SK-N-SH (cell line): ENCODE results near the gene SDCCAG8.

Experiments used
- CHD2 ChIP-seq: fragments of 150-350 bp; IDR thresholded peaks from 2 replicates; pipeline ENCODE4 v1.6.1; 2018; ENCODE audit warnings: low read length; ENCODE audit not compliant: partially characterized antibody
- EZH2phosphoT487 ChIP-seq: fragments of 200-600 bp; sonication (generic); IDR thresholded peaks from 2 replicates; pipeline ENCODE4 v1.6.1; 2017; ENCODE audit warnings: low read depth, mixed run types, mild to moderate bottlenecking, antibody characterized with exemption, moderate library complexity, borderline replicate concordance
- NFIC ChIP-seq: IDR thresholded peaks from 2 replicates; pipeline ENCODE4 v1.4.0; 2012; ENCODE audit warnings: borderline replicate concordance
- POLR2AphosphoS5 ChIP-seq: IDR thresholded peaks from 2 replicates; pipeline ENCODE4 v1.6.1; 2012; ENCODE audit warnings: low read depth, low read length
- RXRA ChIP-seq: IDR thresholded peaks from 2 replicates; pipeline ENCODE4 v1.4.0; 2012; ENCODE audit warnings: low read depth, mild to moderate bottlenecking, borderline replicate concordance
- TF ChIP-seq, protein P1 (sequence below): fragments of 200-600 bp; sonication (generic); IDR thresholded peaks from 2 replicates; pipeline ENCODE4 v1.6.1; 2017; ENCODE audit warnings: antibody characterized with exemption, mild to moderate bottlenecking, moderate library complexity
- TF ChIP-seq, protein P2 (sequence below): IDR thresholded peaks from 2 replicates; pipeline ENCODE4 v1.4.0; 2012; ENCODE audit warnings: low read depth
- TF ChIP-seq, protein P3 (sequence below): IDR thresholded peaks from 2 replicates; pipeline ENCODE4 v1.4.0; 2012; ENCODE audit warnings: low read depth, borderline replicate concordance
- TF ChIP-seq, protein P4 (sequence below): IDR thresholded peaks from 2 replicates; pipeline ENCODE4; 2012

DNA sequence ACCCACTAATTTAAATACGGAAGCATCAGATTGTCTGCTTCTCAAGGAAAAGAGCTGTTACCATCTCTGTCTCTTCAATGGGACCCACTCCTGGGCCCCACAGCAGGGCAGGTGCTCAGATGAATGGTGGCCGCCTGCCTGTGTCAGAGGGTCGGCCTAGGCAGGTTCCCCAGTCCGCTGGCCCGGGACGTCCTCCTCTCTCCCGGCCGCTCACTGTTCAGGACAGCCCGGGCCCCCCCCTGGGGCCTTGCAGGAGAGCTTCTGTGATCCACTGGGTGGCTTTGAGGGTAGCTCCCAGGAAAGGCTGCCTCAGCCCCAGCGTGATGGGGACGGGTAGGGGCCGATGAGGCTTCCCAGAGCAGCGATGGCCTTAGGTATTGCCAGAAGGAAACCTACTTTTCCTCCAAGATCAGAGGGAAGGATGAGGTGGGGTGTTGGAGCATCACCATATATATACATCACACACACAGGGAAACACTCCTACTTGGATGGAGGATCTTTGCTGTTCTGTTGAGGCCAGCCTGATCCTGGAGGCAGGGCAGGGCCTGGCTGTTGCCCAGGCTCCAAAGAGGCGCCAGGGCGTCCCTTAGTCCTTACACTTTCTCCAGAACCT is 231.3 kb downstream of the SDCCAG8 start:
- TF ChIP-seq CHD2 (no peak), RXRA (no peak), POLR2AphosphoS5 (no peak), EZH2phosphoT487 (no peak), NFIC (no peak)
- TF ChIP-seq, protein P1, sequence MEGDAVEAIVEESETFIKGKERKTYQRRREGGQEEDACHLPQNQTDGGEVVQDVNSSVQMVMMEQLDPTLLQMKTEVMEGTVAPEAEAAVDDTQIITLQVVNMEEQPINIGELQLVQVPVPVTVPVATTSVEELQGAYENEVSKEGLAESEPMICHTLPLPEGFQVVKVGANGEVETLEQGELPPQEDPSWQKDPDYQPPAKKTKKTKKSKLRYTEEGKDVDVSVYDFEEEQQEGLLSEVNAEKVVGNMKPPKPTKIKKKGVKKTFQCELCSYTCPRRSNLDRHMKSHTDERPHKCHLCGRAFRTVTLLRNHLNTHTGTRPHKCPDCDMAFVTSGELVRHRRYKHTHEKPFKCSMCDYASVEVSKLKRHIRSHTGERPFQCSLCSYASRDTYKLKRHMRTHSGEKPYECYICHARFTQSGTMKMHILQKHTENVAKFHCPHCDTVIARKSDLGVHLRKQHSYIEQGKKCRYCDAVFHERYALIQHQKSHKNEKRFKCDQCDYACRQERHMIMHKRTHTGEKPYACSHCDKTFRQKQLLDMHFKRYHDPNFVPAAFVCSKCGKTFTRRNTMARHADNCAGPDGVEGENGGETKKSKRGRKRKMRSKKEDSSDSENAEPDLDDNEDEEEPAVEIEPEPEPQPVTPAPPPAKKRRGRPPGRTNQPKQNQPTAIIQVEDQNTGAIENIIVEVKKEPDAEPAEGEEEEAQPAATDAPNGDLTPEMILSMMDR = no peak
- TF ChIP-seq, protein P2, sequence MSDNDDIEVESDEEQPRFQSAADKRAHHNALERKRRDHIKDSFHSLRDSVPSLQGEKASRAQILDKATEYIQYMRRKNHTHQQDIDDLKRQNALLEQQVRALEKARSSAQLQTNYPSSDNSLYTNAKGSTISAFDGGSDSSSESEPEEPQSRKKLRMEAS = no peak
- TF ChIP-seq, protein P3, sequence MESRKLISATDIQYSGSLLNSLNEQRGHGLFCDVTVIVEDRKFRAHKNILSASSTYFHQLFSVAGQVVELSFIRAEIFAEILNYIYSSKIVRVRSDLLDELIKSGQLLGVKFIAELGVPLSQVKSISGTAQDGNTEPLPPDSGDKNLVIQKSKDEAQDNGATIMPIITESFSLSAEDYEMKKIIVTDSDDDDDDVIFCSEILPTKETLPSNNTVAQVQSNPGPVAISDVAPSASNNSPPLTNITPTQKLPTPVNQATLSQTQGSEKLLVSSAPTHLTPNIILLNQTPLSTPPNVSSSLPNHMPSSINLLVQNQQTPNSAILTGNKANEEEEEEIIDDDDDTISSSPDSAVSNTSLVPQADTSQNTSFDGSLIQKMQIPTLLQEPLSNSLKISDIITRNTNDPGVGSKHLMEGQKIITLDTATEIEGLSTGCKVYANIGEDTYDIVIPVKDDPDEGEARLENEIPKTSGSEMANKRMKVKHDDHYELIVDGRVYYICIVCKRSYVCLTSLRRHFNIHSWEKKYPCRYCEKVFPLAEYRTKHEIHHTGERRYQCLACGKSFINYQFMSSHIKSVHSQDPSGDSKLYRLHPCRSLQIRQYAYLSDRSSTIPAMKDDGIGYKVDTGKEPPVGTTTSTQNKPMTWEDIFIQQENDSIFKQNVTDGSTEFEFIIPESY = no peak
- TF ChIP-seq, protein P4, sequence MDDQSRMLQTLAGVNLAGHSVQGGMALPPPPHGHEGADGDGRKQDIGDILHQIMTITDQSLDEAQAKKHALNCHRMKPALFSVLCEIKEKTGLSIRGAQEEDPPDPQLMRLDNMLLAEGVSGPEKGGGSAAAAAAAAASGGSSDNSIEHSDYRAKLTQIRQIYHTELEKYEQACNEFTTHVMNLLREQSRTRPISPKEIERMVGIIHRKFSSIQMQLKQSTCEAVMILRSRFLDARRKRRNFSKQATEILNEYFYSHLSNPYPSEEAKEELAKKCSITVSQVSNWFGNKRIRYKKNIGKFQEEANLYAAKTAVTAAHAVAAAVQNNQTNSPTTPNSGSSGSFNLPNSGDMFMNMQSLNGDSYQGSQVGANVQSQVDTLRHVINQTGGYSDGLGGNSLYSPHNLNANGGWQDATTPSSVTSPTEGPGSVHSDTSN = no peak
